ENCODE measurements around the gene CAMTA2.

Gene CAMTA2

GRCh38 chr17:4939796-4940554, 47.5 kb downstream of the CAMTA2 start, which contains the start of the genes RNF167 and SLC25A11:
Gene RNF167, plus strand, starts transcription at chr17:4940268. Its CDS starts 642 bp downstream, at chr17:4940910.
Gene SLC25A11, minus strand, starts transcription at chr17:4940046. Its CDS starts 136 bp downstream, at chr17:4939910.
- no peak for TF ChIP-seq GATA2 (IDR thresholded peaks at IDR 0.05; ENCODE audit: low read depth, low read length)
- TF ChIP-seq GATA3 (IDR thresholded peaks at IDR 0.05; ENCODE audit: low read depth, low read length) = no peak

- TF ChIP-seq GATA2 (IDR thresholded peaks at IDR 0.05; ENCODE audit: low read depth, low read length) (no peak), GATA3 (IDR thresholded peaks at IDR 0.05; ENCODE audit: low read depth, low read length) (no peak)
Observed at GRCh38 chr17:4939546-4939795, 48.0 kb downstream of the CAMTA2 start.

GRCh38 chr17:4938688-4939545, 48.6 kb downstream of the CAMTA2 start:
- TF ChIP-seq GATA2 (IDR thresholded peaks at IDR 0.05; ENCODE audit: low read depth, low read length) (no peak), GATA3 (IDR thresholded peaks at IDR 0.05; ENCODE audit: low read depth, low read length) (no peak)

- TF ChIP-seq GATA3 (IDR thresholded peaks at IDR 0.05; ENCODE audit: low read depth, low read length) (no peak), GATA2 (IDR thresholded peaks at IDR 0.05; ENCODE audit: low read depth, low read length) (no peak)
Observed at GRCh38 chr17:4938069-4938491, 49.4 kb downstream of the CAMTA2 start.

GRCh38 chr17:4937553-4937952, 49.9 kb downstream of the CAMTA2 start:
- TF ChIP-seq GATA2 (IDR thresholded peaks at IDR 0.05; ENCODE audit: low read depth, low read length) = no peak
- TF ChIP-seq GATA3 (IDR thresholded peaks at IDR 0.05; ENCODE audit: low read depth, low read length) = no peak

- TF ChIP-seq GATA3 (IDR thresholded peaks at IDR 0.05; ENCODE audit: low read depth, low read length) (no peak), GATA2 (IDR thresholded peaks at IDR 0.05; ENCODE audit: low read depth, low read length) (no peak)
Observed at GRCh38 chr17:4936436-4936835, 51.0 kb downstream of the CAMTA2 start.

- TF ChIP-seq GATA3 (IDR thresholded peaks at IDR 0.05; ENCODE audit: low read depth, low read length) (no peak), GATA2 (IDR thresholded peaks at IDR 0.05; ENCODE audit: low read depth, low read length) (no peak)
Observed at GRCh38 chr17:4935650-4936049, 51.8 kb downstream of the CAMTA2 start.

GRCh38 chr17:4934173-4934979, 53.1 kb downstream of the CAMTA2 start:
- TF ChIP-seq GATA2 (IDR thresholded peaks at IDR 0.05; ENCODE audit: low read depth, low read length) (no peak), GATA3 (IDR thresholded peaks at IDR 0.05; ENCODE audit: low read depth, low read length) (no peak)

- TF ChIP-seq GATA3 (IDR thresholded peaks at IDR 0.05; ENCODE audit: low read depth, low read length) (no peak), GATA2 (IDR thresholded peaks at IDR 0.05; ENCODE audit: low read depth, low read length) (no peak)
Observed at GRCh38 chr17:4933646-4934045, 53.8 kb downstream of the CAMTA2 start.

GRCh38 chr17:4932756-4933155, 54.7 kb downstream of the CAMTA2 start:
- TF ChIP-seq GATA2 (IDR thresholded peaks at IDR 0.05; ENCODE audit: low read depth, low read length) (no peak), GATA3 (IDR thresholded peaks at IDR 0.05; ENCODE audit: low read depth, low read length) (no peak)

GRCh38 chr17:4931963-4932362, 55.5 kb downstream of the CAMTA2 start, which contains the start of gene GP1BA:
Gene GP1BA, plus strand, starts transcription at chr17:4932277. Its CDS starts 328 bp downstream, at chr17:4932605.
- TF ChIP-seq GATA2 (IDR thresholded peaks at IDR 0.05; ENCODE audit: low read depth, low read length) = no peak
- TF ChIP-seq GATA3 (IDR thresholded peaks at IDR 0.05; ENCODE audit: low read depth, low read length) = no peak

- no peak for TF ChIP-seq GATA2 (IDR thresholded peaks at IDR 0.05; ENCODE audit: low read depth, low read length)
Observed at GRCh38 chr17:4928881-4929280, 58.6 kb downstream of the CAMTA2 start.

- no peak for TF ChIP-seq GATA2 (IDR thresholded peaks at IDR 0.05; ENCODE audit: low read depth, low read length)
- no peak for TF ChIP-seq GATA3 (IDR thresholded peaks at IDR 0.05; ENCODE audit: low read depth, low read length)
Observed at GRCh38 chr17:4921320-4921719, 66.2 kb downstream of the CAMTA2 start.

Data from SH-SY5Y (cell line).